Measurements from ENCODE around the gene DIO3.
"Not testable (repeated sequence)": the region's sequence is repeated elsewhere in the genome, so short reads cannot be mapped to it uniquely, and the experiment has no call there.

DIO3 gene

GRCh38 chr14:101559624-101560533, 1.4 kb upstream of the DIO3 start:
- no peak for DNase-seq

- no peak for DNase-seq
Observed at GRCh38 chr14:101560534-101561113, 671 bp upstream of the DIO3 start.

- DNase-seq: no peak
Observed at GRCh38 chr14:101561897-101562490, 699 bp downstream of the DIO3 start.

GRCh38 chr14:101562659-101563351, 1.5 kb downstream of the DIO3 start:
- DNase-seq: no peak

GRCh38 chr14:101563352-101563653, 2.0 kb downstream of the DIO3 start:
- DNase-seq: no peak

- no peak for DNase-seq
Observed at GRCh38 chr14:101563654-101564443, 2.6 kb downstream of the DIO3 start.

- DNase-seq: no peak
Observed at GRCh38 chr14:101564444-101564776, 3.1 kb downstream of the DIO3 start.

- no peak for DNase-seq
Observed at GRCh38 chr14:101564819-101565698, 3.8 kb downstream of the DIO3 start.

- no peak for DNase-seq
Observed at GRCh38 chr14:101567252-101567651, 6.0 kb downstream of the DIO3 start.

- DNase-seq: no peak
Observed at GRCh38 chr14:101571004-101571403, 9.7 kb downstream of the DIO3 start.

GRCh38 chr14:101572526-101572925, 11.2 kb downstream of the DIO3 start:
- DNase-seq: not testable (repeated sequence)

GRCh38 chr14:101573289-101573688, 12.0 kb downstream of the DIO3 start:
- no peak for DNase-seq

- no peak for DNase-seq
Observed at GRCh38 chr14:101575581-101575980, 14.3 kb downstream of the DIO3 start.

- no peak for DNase-seq
Observed at GRCh38 chr14:101577221-101577909, 16.1 kb downstream of the DIO3 start.

- DNase-seq: no peak
Observed at GRCh38 chr14:101578489-101578888, 17.2 kb downstream of the DIO3 start.

GRCh38 chr14:101579372-101580080, 18.2 kb downstream of the DIO3 start:
- no peak for DNase-seq

- no peak for DNase-seq
Observed at GRCh38 chr14:101581806-101582205, 20.5 kb downstream of the DIO3 start.

- no peak for DNase-seq
Observed at GRCh38 chr14:101582294-101582693, 21.0 kb downstream of the DIO3 start.

- DNase-seq: no peak
Observed at GRCh38 chr14:101583006-101583714, 21.9 kb downstream of the DIO3 start.

- DNase-seq: no peak
Observed at GRCh38 chr14:101583715-101584054, 22.4 kb downstream of the DIO3 start.
